H1 (cell line): ENCODE measurements around the gene SPRN. TPM values are rescaled to one million over a fixed set of nuclear protein-coding genes. Genes with fewer than 3 reads are reported as not detected.

Experiments
- CTCF ChIA-PET: fragments of 300-600 bp; sonication (Branson Sonifier 250); formaldehyde crosslinking; loops from one replicate; lab custom pipeline; 2021; ENCODE audit not compliant: partially characterized antibody; lab: Charles Lee
- POLR2A ChIA-PET: fragments of 300-600 bp; sonication (Branson Sonifier 250); formaldehyde crosslinking; loops from one replicate; lab custom pipeline; 2021; ENCODE audit warnings: inconsistent platforms; ENCODE audit not compliant: partially characterized antibody; lab: Charles Lee
- DNase-seq, 2 experiments: peaks; one replicate each; pipeline versions ENCODE4 v3.0.0 to v3.0.0-alpha.2; 2010 to 2022; ENCODE audit warnings: low spot score in 2 of 2, low read depth in 1 of 2, mixed read lengths in 1 of 2
- FAIRE-seq: peaks from 2 replicates; lab custom pipeline; 2011; peaks lifted over from hg19 to GRCh38; lab: Jason Lieb, UNC
- H2AFZ ChIP-seq: 2 replicates; pipeline ENCODE4 v1.8.1; 2012; ENCODE audit warnings: low read length, inconsistent platforms
- H2AK5ac ChIP-seq: 2 replicates; pipeline ENCODE4 v1.6.1; 2013; ENCODE audit warnings: low read depth, low read length
- H2BK120ac ChIP-seq: replicated peaks from 2 replicates; pipeline ENCODE3; 2013; ENCODE audit warnings: low read depth, low read length, inconsistent platforms
- H2BK12ac ChIP-seq: 2 replicates; pipeline ENCODE4 v1.6.1; 2013; ENCODE audit warnings: low read depth, low read length
- H2BK15ac ChIP-seq: 2 replicates; pipeline ENCODE4 v1.6.1; 2013; ENCODE audit warnings: low read length
- H2BK20ac ChIP-seq: 2 replicates; pipeline ENCODE4 v1.6.1; 2013; ENCODE audit warnings: low read length
- H2BK5ac ChIP-seq: 2 replicates; pipeline ENCODE4 v1.6.1; 2013; ENCODE audit warnings: low read depth, low read length
- H3K14ac ChIP-seq: 2 replicates; pipeline ENCODE4 v1.6.1; 2013; ENCODE audit warnings: inconsistent platforms; ENCODE audit not compliant: insufficient read length
- H3K18ac ChIP-seq: 2 replicates; pipeline ENCODE4 v1.6.1; 2013; ENCODE audit warnings: low read length; ENCODE audit errors: extremely low read depth
- H3K23ac ChIP-seq: 2 replicates; pipeline ENCODE4 v1.6.1; 2013; ENCODE audit warnings: inconsistent platforms; ENCODE audit not compliant: insufficient read length
- H3K23me2 ChIP-seq: 2 replicates; pipeline ENCODE4 v1.6.1; 2013; ENCODE audit warnings: low read depth, low read length
- H3K27ac ChIP-seq: 2 replicates; pipeline ENCODE4 v1.6.1; 2011; ENCODE audit warnings: low read depth, low read length, inconsistent platforms
- H3K27me3 ChIP-seq, 4 experiments: replicated peaks in 1 of 4; 1 replicate in 1 of 4; 2 replicates in 3 of 4; pipeline versions ENCODE4 v1.6.1 to v1.8.1; 2011 to 2013; ENCODE audit warnings: low read length in 3 of 4, mild to moderate bottlenecking in 3 of 4, inconsistent platforms in 2 of 4, mixed read lengths in 2 of 4, moderate library complexity in 1 of 4; ENCODE audit not compliant: control insufficient read depth in 3 of 4, insufficient read depth in 3 of 4; ENCODE audit errors: extremely low read depth in 1 of 4
- H3K36me3 ChIP-seq, 4 experiments: 2 replicates each; pipeline versions ENCODE4 v1.6.1 to v1.8.1; 2011 to 2013; ENCODE audit warnings: mild to moderate bottlenecking in 4 of 4, low read length in 3 of 4, moderate library complexity in 2 of 4, control low read depth in 1 of 4, inconsistent platforms in 1 of 4; ENCODE audit not compliant: insufficient read depth in 4 of 4, control insufficient read depth in 2 of 4
- H3K4ac ChIP-seq: replicated peaks from 2 replicates; pipeline ENCODE3; 2013; ENCODE audit warnings: low read length, low read depth, mixed read lengths, inconsistent platforms; ENCODE audit not compliant: insufficient read length
- H3K4me1 ChIP-seq, 4 experiments: replicated peaks in 1 of 4; 1 replicate in 1 of 4; 2 replicates in 3 of 4; pipeline versions ENCODE4 v1.6.1 to v1.8.1; 2011 to 2013; ENCODE audit warnings: low read length in 3 of 4, inconsistent platforms in 2 of 4, mixed read lengths in 1 of 4; ENCODE audit not compliant: insufficient read depth in 4 of 4, control insufficient read depth in 3 of 4
- H3K4me2 ChIP-seq, 2 experiments: 2 replicates each; pipeline versions ENCODE4 v1.6.1 to v1.8.1; 2011 to 2013; ENCODE audit warnings: low read depth in 2 of 2, low read length in 2 of 2, control low read depth in 1 of 2, inconsistent platforms in 1 of 2, mild to moderate bottlenecking in 1 of 2; ENCODE audit not compliant: insufficient read depth in 1 of 2
- H3K4me3 ChIP-seq, 4 experiments: fragments of 200-600, 300-600 bp in 1 of 4; sonication (generic), shearing (Covaris generic), sonication (Bioruptor Twin) in 1 of 4; 2 replicates each; pipeline versions ENCODE4 v1.5.1 to v1.8.1; 2011 to 2016; ENCODE audit warnings: low read length in 4 of 4, low read depth in 3 of 4, control low read depth in 2 of 4, inconsistent platforms in 2 of 4, mild to moderate bottlenecking in 2 of 4, mixed read lengths in 1 of 4, moderate library complexity in 1 of 4; ENCODE audit not compliant: insufficient read depth in 2 of 4; ENCODE audit errors: extremely low read depth in 1 of 4
- H3K56ac ChIP-seq: replicated peaks from 2 replicates; pipeline ENCODE3; 2013; ENCODE audit warnings: low read depth, mild to moderate bottlenecking, mixed read lengths, low read length, inconsistent platforms; ENCODE audit not compliant: insufficient read length
- H3K79me1 ChIP-seq: 2 replicates; pipeline ENCODE4 v1.6.1; 2013; ENCODE audit warnings: low read depth, low read length, control low read depth
- H3K79me2 ChIP-seq, 2 experiments: 2 replicates each; pipeline versions ENCODE4 v1.6.1 to v1.8.1; 2012 to 2013; ENCODE audit warnings: low read length in 2 of 2, mild to moderate bottlenecking in 2 of 2, inconsistent platforms in 1 of 2; ENCODE audit not compliant: insufficient read depth in 2 of 2, control insufficient read depth in 1 of 2
- H3K9ac ChIP-seq, 4 experiments: replicated peaks in 1 of 4; 1 replicate in 1 of 4; 2 replicates in 3 of 4; pipeline versions ENCODE4 v1.6.1 to v1.8.1; 2011 to 2013; ENCODE audit warnings: low read depth in 3 of 4, low read length in 3 of 4, control low read depth in 2 of 4, mild to moderate bottlenecking in 2 of 4, moderate library complexity in 2 of 4, inconsistent platforms in 1 of 4; ENCODE audit errors: extremely low read depth in 1 of 4
- H3K9me3 ChIP-seq, 2 experiments: 2 replicates each; pipeline versions ENCODE4 v1.6.1 to v1.8.1; 2012 to 2013; ENCODE audit warnings: mild to moderate bottlenecking in 2 of 2, moderate library complexity in 2 of 2, control low read depth in 1 of 2, inconsistent platforms in 1 of 2, low read depth in 1 of 2, low read length in 1 of 2, mixed read lengths in 1 of 2; ENCODE audit not compliant: insufficient read depth in 2 of 2
- H4K20me1 ChIP-seq, 2 experiments: replicated peaks in 1 of 2; 2 replicates each; pipeline versions ENCODE3 to v1.8.1; 2011 to 2013; ENCODE audit warnings: inconsistent platforms in 2 of 2, low read length in 2 of 2, mild to moderate bottlenecking in 1 of 2; ENCODE audit not compliant: insufficient read depth in 2 of 2, control insufficient read depth in 1 of 2
- H4K5ac ChIP-seq: 2 replicates; pipeline ENCODE4 v1.6.1; 2013; ENCODE audit warnings: low read length, low read depth, mixed read lengths, inconsistent platforms; ENCODE audit not compliant: insufficient read length
- H4K8ac ChIP-seq: 2 replicates; pipeline ENCODE4 v1.8.0; 2013; ENCODE audit warnings: mild to moderate bottlenecking, moderate library complexity, low read length, inconsistent platforms; ENCODE audit not compliant: insufficient read depth; ENCODE audit errors: extremely low read depth
- H4K91ac ChIP-seq: replicated peaks from 2 replicates; pipeline ENCODE3; 2013; ENCODE audit warnings: low read length, mixed read lengths, inconsistent platforms; ENCODE audit not compliant: insufficient read length
- KDM1A ChIP-seq: fragments of 200-600, 300-600 bp; sonication (generic); IDR thresholded peaks from 2 replicates; pipeline ENCODE4 v1.7.1; 2016; ENCODE audit warnings: mild to moderate bottlenecking, low read length, borderline replicate concordance
- TCF12 ChIP-seq: IDR thresholded peaks from 2 replicates; pipeline ENCODE4 v1.6.1; 2011; ENCODE audit warnings: low read depth, mild to moderate bottlenecking, low read length
- WGBS, 2 experiments: shearing (Covaris generic) in 1 of 2; methylation state at CpG; one replicate each; pipeline versions ENCODE4 v1.1.6 to v1.1.7; 2013 to 2015; ENCODE audit warnings: low lambda C conversion rate in 2 of 2, mixed read lengths in 2 of 2, inconsistent platforms in 1 of 2, low coverage in 1 of 2, missing lambda C conversion rate in 1 of 2; ENCODE audit not compliant: insufficient replicate concordance in 2 of 2, insufficient coverage in 1 of 2, insufficient read length in 1 of 2; ENCODE audit errors: extremely low coverage in 1 of 2, missing lambda C conversion rate in 1 of 2; 5-methylcytosine and 5-hydroxymethylcytosine counted together
- polyA plus RNA-seq, 7 experiments: library from polyadenylated mRNA; depleted of rRNA in 3 of 7; stranded (reverse) in 5 of 7; unstranded in 2 of 7; fragments of >200 nt in 5 of 7; fragments of 200-250 nt in 2 of 7; gene quantifications; 1 replicate in 5 of 7; 2 replicates in 1 of 7; 4 replicates in 1 of 7; pipeline versions ENCODE4 v1.2.1 to v1.2.3, GENCODE V29; 2011 to 2013; ENCODE audit warnings: missing spikeins in 2 of 7, mixed read lengths in 2 of 7
- total RNA-seq: library from RNA; stranded (reverse); fragmentation: NEBNext Ultra II Directional; extraction: Animal tissue kit (Norgen Biotek cat#: 25700); gene quantifications from 2 replicates; pipeline ENCODE4 v1.2.1, GENCODE V29; 2021

SPRN gene
- total and polyA plus RNA-seq, 2 of the 8 experiments (the other 6 are each of a cell fraction or from before 2014, with no cell fraction given) = 0.23 to 0.24 TPM

GRCh38 chr10:133401500-133401899, 22.9 kb downstream of the SPRN start:
- no peak overlapping the region for H3K4me3 ChIP-seq
- H4K5ac ChIP-seq = no peak overlapping the region
- no peaks in the 10 kb centered on the region for H3K4me1 ChIP-seq
- no peak overlapping the region for H4K91ac ChIP-seq
- no peak for TF ChIP-seq KDM1A
- TF ChIP-seq TCF12 = no peak
- TF ChIP-seq, all 59 proteins: peak for 0
- Histone ChIP-seq H3K9me3 (no peaks in the 10 kb centered on the region), H3K14ac (no peak overlapping the region), H3K9ac (no peak overlapping the region), H3K27ac (no peak overlapping the region), H2BK15ac (no peak overlapping the region), H4K20me1 (peaks cover 0 to 11% of the 10 kb centered on the region in 2 experiments), H3K27me3 (no peaks in the 10 kb centered on the region), H2AFZ (no peak overlapping the region), H3K36me3 (peaks cover 4 to 65% (median 27%) of the 10 kb centered on the region in 4 experiments; a peak in 7 of 8 replicates), H3K56ac (no peak overlapping the region), H3K23ac (no peak overlapping the region), H3K4me2 (no peak overlapping the region), H3K23me2 (no peaks in the 10 kb centered on the region), H3K4ac (no peak overlapping the region), H2AK5ac (no peak overlapping the region), H2BK12ac (no peak overlapping the region), H2BK5ac (no peak overlapping the region), H3K79me1 (peaks cover 8% of the 10 kb centered on the region), H2BK20ac (no peak overlapping the region), H2BK120ac (no peak overlapping the region), H4K8ac (no peak overlapping the region), H3K79me2 (peaks cover 0 to 30% of the 10 kb centered on the region in 2 experiments; a peak in 2 of 4 replicates), H3K18ac (no peak overlapping the region)
- POLR2A ChIA-PET = interaction anchor here (0.9 to 1.1 kb wide), 3 partner anchors 9 to 18 kb away, joined by 3 to 5 read pairs (median 4); no protein-coding TSS in a partner anchor
- CTCF ChIA-PET = interaction anchor here (0.9 kb wide), 1 partner anchor 11 kb away, joined by 3 read pairs; no protein-coding TSS in a partner anchor
- DNase-seq (peak in 1 of 2 experiments; percentile 24), FAIRE-seq (no peak)
- 90% methylated on average over 12 of the region's 12 CpGs; no CpG with 5 or more reads in 1 of the 2 experiments for WGBS, 2 experiments
